ENCODE data around the gene ADAMTSL5. TPM values are rescaled to one million over a fixed set of nuclear protein-coding genes. Genes with fewer than 3 reads are reported as not detected.
A peak's percentile ranks its signal among the peaks of the same experiment; 100 is the strongest.

Gene ADAMTSL5
- total and polyA plus RNA-seq, 2 of the 13 experiments (the other 11 are each of a cell fraction or from before 2014, with no cell fraction given): 0.60 to 2.7 TPM

- TF ChIP-seq PRDM15 (CRISPR knock-in tag; IDR thresholded peaks at IDR 0.05) (no peak), ZNF430 (CRISPR knock-in tag; IDR thresholded peaks at IDR 0.05) (peak; percentile 84; the same call in 1 of the 2 replicates), RELA (CRISPR knock-in tag; IDR thresholded peaks at IDR 0.05) (no peak), NFYC (CRISPR knock-in tag; IDR thresholded peaks at IDR 0.05) (0 out of 2 replicates have a peak, but pooled peaks have one; percentile 19), RXRB (CRISPR knock-in tag; IDR thresholded peaks at IDR 0.05; ENCODE audit: borderline replicate concordance) (peak; percentile 54; the same call in 1 of the 2 replicates), TFDP1 (CRISPR knock-in tag; IDR thresholded peaks at IDR 0.05; ENCODE audit: borderline replicate concordance) (peak; percentile 96), DR1 (CRISPR knock-in tag; IDR thresholded peaks at IDR 0.05) (no peak), YEATS2 (CRISPR knock-in tag; IDR thresholded peaks at IDR 0.05; ENCODE audit: borderline replicate concordance) (peak; percentile 82), CERS6 (CRISPR knock-in tag; IDR thresholded peaks at IDR 0.05) (no peak), BATF2 (CRISPR knock-in tag; IDR thresholded peaks at IDR 0.05) (peak; percentile 27; the same call in 1 of the 2 replicates), ZNF276 (CRISPR knock-in tag; IDR thresholded peaks at IDR 0.05; ENCODE audit: low read depth) (no peak), PAWR (CRISPR knock-in tag; IDR thresholded peaks at IDR 0.05; ENCODE audit: borderline replicate concordance) (no peak), ZNF777 (CRISPR knock-in tag; IDR thresholded peaks at IDR 0.05) (peak; percentile 65), ZNF766 (CRISPR knock-in tag; IDR thresholded peaks at IDR 0.05; ENCODE audit: borderline replicate concordance) (no peak), MEIS2 (CRISPR knock-in tag; IDR thresholded peaks at IDR 0.05) (no peak), ZBTB43 (CRISPR knock-in tag; conservative IDR thresholded peaks at IDR 0.05) (no peak), NR3C1 (CRISPR knock-in tag; IDR thresholded peaks at IDR 0.05) (no peak)
Measured at GRCh38 chr19:1478934-1479707, 33.7 kb downstream of the ADAMTSL5 start, which contains the start of gene C19orf25 (continued).

Data from HepG2 (cell line).